ENCODE results near the gene PELO.

The PELO gene

DNA sequence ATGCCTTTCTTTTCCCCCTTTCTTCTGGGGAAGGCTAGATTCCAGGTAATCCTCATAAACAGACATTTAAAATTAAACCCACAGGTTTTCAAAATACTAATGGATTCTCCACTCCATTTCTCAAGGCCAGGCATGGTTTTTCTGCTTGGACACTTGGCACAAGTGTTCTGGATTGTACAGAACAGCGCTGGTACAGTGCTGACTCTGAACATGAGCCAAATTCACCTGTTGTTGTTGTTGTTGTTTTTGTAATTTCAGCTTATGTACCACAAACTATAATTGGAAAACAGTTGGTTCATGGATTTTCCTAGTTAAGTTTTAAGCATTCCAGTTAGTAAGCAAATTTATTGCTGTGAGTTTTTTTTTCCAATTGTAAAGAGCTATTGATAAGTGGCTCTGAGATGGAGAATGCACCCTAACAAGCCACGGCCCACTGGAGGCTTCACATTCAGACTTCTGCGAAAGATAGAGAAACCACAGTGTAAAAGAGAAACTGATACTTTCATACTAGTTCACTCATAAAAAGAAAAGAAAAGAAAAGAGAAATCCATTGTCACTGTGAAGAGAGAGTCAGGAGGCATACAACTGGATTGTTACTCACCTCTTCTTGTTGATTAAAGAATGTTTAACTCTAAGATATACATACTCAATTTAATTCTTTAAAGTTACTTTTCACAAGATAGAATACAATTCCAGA is 16.2 kb upstream of the PELO start:
- DNase-seq (ENCODE audit: low read depth): peak; percentile 10

DNA sequence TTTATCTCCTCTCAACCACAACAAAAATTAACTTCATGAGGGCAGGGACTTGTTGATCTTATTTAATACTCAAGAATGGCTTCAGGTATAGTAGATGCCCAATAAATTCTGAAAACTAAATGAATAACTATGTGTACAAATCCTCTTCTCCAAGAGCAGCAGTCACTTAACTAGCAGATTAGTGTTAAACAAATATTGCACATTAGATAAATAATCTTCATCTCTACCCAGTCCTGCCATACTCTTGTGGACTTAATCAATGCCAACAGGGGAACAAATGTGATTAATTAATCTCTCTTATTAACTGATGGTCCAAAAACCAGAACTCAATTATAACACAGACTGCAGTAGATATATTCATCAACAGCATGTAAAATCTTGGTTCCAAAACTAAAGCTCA is 15.0 kb upstream of the PELO start:
- DNase-seq (ENCODE audit: low read depth): no peak

DNA sequence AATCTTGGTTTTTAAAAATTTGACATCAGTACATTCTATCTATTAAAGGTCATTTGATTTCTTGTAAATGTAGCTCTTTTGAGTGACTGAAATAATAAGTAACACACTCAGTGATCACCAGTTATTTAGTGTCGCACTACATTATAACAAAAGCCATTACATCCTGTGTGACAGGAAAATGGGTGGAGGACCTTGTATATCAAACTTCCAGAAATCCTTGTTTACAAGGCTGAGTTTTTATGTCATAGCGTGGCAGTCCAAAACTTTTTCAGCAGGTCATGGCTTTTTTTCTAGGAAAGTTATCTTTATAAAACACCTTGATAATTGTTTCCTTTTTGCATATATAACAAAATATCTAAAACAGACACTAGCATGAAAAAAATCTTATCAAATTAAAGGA is 14.4 kb upstream of the PELO start:
- DNase-seq (ENCODE audit: low read depth): no peak

DNA sequence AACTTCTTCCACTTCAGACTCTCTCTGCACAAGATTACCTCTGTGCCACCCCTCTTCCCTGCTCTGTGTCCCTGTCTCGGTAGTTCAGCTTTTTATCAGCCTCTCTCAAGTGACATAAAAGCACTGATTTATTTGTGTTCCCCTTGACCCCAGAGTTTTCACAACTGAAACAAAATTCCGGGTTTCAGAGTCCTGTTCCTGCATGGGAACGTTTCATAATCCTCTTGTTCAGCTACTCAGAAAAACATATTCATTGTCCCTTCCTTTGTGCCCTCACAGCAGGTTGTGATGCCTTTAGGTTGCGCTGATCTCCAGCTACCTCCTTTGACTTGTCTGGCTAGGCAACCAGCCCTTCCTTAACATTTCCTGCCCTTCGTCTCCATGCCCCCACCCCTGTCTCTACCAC is 13.7 kb upstream of the PELO start:
- no peak for DNase-seq (ENCODE audit: low read depth)

DNA sequence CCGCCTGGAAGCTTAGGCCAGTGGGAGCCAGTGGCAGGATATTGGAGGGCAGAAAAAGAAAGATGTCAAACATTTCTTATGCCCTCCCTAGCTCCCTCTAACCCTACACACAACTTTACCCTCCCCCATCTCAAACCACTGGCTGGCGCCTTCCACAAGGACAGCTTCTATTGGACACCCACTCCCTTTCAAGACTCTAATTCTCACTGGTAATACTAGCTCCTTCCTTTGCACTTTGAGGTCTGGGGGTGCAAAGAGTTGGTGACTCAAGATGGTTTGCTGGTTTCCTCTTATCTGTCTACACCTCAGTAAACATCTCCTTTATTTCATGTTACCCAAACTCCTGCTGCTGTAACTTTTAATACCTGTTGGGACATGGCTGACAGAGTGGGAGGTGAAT is 11.6 kb upstream of the PELO start:
- peak; percentile 23 for DNase-seq (ENCODE audit: low read depth)

DNA sequence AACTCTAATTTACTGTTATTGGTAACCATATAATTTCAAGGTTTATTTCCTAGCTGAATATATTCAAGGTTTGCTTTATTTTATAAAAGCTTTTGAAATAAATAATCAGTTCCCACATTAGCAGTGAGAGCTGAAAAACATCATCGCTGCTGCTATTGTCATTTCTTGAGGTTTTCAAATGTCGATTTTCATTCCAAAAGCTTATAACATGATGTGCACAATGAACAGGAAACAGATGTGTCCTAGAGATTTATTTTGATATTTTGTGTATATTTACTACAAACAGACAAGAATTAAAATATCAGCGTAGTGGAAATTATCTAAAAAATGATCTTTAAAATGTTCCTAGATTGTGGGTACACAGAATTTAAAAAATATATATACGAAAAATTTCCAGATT is 10.5 kb upstream of the PELO start:
- no peak for DNase-seq (ENCODE audit: low read depth)

DNA sequence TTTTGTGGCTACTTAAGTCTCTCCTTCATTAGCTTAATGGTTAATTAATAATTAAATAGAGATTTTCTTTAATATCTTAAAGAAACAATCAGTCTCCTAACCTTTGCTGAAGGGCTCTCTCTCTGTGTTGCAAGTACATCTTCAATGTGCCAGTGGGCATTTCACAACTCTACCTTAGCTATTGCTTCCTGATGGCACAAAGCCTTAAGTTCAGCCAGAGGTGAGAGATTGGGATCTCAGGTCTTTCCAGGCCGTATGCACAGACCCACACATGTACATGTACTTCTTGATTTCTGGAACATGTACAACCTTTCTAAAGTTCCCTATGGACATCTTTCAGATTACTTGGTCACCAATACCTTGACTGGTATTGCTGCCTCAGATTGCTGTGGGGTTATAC is 8.9 kb upstream of the PELO start:
- no peak for DNase-seq (ENCODE audit: low read depth)

DNA sequence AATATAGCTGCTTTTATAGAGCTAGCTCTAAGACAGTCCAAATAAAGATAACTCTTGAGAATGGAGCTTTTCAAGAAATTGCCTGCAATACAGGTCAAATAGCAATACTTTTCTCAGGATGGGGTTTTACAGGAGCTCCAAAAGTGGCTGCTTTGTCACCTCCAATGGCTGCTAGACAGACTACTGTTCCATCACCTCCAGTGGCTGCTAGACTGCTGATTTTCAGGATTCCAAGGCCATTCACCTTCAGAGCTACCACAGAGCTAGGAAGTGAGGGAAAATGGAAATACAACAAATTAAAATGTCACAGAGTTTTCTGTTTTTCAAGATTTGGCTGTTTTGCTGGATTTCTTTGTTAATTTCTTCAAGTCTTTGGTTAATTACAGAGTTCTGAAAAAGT is 8.5 kb upstream of the PELO start:
- no peak for DNase-seq (ENCODE audit: low read depth)

DNA sequence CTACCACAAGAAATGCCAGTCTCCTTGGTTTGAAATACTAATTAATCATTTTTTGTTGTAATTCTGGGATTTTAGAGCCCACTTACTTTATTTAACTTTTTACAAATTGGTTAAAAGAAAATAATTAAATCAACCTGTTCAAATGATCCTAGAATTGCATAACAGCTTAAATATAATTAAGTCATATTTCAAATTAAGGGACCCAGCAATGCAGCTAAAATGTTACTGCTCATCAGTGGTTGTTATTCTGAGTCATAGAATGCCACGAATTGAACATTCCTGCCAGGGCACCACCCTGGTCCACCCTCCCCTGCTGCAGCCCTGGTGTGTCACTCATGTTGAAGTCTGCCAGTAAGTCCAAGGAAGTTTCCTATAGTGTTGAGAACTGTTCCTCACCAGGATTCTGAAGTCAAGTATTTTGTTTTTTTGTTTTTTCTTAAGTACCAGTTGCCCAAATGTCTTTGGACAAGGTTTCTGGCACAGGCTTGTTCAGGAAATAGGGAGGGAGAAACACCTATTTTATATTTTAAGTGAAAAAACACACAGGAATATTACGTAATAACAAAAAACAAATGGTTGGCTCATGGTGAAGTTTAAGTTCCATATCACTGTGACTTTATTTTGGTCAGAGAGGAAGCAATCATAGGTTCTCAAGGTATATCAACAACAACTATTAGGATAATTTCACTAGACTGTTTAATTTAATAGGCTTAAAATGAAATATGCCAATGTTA is 4.3 kb upstream of the PELO start:
- DNase-seq (ENCODE audit: low read depth): no peak

DNA sequence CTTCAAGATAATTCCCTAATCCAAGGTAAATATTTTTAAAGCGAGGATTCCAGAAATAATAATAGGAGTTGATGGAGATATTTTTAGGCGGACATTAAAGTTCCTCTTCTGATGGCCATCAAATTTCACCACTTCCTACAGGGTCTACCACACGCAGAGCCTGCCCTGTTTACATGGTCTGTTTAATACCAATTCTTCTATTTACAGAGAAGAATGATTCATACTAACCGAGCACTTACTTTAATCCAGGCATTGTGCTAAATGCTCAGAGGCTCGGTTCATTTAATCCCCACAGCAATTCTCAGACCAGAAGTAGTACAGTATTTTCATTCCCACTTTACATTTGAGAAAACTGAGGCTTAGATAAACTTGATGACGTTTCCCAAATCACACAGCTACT is 3.0 kb upstream of the PELO start:
- no peak for DNase-seq (ENCODE audit: low read depth)

DNA sequence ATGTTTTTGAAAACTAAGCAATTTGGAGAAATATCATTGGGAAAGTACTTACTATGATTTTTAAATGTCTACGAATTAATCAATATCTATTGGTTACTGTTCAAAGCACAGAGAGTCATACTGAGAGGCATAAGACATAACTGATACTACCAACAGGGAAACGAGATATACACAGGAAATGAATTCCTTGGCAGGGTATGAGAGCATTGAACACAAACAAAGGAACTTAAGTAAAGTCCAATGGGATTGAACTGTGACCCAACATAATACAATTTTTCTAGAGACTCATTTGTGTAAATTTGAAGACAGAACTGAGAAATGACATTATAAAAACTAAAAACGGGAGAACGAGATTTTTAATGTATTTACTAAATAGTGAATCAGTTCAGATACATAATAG is 1.3 kb upstream of the PELO start:
- DNase-seq (ENCODE audit: low read depth): no peak

DNA sequence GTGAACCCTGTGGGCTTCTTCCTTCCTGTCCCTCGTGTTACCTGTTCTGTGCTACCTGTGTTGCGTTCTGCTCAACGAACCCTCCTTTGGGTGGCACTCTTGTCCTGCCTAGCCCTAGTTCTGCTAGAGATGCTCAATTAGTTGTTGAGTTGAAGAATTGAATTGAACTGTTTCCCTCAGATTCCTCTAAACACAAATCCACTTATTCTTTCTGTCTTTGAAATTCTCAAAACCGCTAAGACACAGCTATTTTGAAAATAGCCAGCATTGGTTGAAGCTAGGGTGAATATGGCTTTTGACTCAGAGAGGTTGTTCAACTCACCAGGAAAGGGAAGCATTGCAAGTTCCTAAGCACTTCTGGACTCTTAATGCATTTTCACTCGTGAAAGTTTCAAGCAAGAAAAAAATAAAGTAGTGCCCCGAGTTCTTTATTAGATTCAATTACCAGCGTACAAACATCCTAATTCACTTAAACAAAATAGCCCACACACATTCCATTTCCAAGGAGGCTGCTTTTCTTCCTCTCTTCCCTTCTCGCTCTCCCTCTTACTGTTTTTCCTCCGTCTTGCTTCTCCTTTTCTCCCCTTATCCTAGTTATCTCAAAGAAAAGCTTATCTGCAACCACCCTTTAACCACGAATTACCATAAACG is 642 bp upstream of the PELO start:
- DNase-seq (ENCODE audit: low read depth): no peak

DNA sequence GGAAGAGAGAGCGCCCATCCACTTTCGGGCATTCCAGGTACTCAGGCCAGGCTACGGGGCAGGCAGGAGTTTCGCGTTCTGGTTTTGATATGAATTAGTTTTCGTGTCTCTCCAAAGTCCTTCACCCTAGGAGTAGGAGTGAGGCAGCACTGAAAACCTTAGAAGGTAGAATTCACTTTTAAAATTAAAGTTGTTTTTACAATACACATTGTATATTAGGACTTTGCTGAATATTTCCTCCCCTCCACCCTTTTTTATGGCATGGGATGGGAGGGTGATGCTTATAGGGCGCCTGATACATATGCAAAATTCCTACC is 747 bp downstream of the PELO start:
- DNase-seq (ENCODE audit: low read depth): no peak

DNA sequence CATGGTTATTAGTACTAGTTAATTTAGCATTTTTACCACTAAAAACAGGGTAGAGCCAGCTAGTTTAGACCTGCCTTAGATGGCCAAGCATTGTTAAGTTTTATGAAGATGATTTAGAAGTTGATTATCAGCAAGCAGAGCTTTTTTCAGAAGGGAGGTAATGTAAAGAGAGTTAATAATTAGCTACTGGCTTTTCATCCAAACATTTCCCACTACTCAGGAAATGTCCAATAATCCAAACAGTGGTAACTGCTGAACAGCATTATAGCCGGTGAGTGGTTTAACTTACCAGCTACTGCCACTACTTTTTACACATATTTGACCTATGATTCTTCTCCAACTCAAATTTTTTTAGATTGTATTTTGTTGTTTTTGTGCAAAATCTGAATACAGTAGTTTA is 1.7 kb downstream of the PELO start:
- DNase-seq (ENCODE audit: low read depth): no peak

DNA sequence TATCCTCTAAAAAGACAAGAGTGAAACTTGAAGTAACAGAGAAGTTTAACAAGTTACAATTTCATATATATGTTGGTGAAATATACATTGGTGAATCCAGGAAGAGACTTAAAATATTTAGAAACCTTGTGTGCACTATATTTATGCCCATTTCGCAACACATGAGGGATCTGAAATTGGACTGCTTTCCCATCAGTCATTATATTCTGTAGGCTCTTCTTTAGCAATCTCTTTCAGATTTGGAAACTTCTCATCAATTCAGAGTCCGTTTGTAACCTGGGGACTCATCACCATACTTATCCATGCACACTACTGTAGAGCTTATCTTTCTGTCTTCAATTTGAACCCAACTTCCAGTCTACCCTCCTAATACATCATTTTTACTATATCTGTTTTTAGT is 2.1 kb downstream of the PELO start:
- DNase-seq (ENCODE audit: low read depth): no peak

DNA sequence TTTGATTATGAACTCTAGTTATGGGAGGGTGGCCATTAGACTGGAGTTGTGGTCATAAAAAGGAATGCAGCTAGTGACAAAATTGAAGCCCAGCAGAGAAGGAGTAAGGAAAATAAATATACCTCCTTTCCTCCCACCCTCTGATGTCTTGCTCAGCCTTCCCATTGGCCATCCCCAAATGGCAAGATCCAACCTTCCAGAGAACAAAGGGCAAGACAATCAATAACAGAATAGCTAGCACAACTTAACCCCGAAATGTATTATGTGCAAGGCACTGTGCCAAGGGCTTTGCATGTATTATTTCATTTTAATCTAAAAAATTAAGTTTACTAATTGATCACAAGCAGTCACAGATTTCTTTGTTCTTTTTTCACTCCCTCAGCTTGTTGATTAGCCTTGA is 3.6 kb downstream of the PELO start:
- no peak for DNase-seq (ENCODE audit: low read depth)

DNA sequence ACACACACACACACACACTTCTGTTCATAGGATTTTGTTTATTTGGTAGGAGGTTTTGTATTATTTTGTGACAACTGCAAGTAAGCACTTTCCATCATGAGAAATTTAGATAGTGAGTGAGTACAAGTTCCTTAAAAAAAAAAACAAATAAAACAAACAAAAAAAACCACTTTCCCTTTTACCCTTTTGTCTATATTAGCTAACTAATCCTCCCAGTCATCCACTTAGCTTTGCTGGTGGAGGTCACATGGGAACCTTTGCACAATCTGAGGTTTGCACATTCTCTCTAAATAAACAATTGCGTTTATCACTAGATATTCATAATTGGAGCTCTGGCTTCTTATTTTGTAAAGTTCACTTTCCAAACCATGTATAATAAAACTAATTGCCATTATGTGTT is 6.8 kb downstream of the PELO start:
- no peak for DNase-seq (ENCODE audit: low read depth)

DNA sequence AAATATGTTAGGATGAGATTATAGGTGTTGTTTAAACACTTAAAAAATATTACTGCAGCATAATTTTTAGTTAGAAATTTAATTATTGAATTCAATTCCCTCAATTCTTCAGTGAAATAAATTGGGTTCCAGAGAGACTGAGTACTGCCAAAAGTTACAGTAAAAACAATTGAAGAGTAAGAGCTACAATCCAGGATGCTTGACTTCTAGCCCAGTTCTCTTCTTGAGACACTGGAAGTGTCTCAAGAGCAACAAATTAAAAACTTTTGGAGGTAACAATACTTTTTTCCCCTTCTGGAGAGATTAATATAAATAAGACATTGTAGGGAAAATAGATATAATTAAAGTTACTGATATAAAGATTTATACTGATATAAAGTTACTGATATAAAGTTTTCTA is 8.3 kb downstream of the PELO start:
- DNase-seq (ENCODE audit: low read depth): no peak

DNA sequence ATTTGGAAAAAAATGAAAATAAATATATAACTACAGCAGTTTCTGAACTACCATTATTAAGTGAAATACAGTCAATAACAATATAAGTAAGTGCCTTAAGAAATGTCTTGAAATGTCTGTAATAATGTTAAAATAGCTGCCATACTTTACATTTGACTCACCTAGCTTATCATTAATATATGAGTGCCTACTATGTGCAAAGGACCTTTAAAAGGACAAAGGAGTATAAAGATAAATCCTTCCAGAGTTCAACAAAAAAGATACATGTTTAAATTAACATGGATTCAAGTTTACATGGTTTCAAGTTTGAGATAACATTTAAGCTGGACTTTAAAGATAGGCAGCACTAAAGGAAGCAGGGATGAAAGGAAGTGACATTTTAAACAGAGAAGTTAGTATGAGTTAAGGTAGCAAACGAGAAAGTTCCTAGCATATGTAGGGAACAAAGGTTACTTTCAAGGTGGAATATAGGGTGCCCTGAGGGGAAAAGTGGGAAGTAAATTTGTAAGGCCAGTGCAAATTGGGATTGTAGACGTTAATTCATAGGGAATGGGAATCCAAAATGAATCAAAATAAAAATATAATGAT is 8.9 kb downstream of the PELO start:
- DNase-seq (ENCODE audit: low read depth): no peak

DNA sequence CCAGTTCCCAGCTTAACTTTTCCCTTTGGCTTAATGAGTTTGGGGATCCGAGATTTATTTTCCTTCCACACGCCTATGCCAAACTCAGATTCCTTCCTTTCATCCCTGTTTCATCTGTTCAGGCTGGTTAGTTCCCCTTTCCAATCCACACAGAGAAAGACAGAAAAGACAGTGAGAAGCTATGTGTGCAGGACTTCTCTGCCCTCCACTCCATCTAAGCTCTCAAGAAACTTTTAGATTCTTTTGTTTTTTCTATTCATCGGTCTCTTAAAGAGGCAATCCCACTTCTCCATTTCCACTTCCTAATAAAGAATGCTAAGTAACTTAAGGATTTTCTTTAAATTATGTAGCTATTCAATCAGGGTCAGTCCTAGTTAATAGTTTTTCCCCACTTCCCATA is 11.2 kb downstream of the PELO start:
- no peak for DNase-seq (ENCODE audit: low read depth)

DNA sequence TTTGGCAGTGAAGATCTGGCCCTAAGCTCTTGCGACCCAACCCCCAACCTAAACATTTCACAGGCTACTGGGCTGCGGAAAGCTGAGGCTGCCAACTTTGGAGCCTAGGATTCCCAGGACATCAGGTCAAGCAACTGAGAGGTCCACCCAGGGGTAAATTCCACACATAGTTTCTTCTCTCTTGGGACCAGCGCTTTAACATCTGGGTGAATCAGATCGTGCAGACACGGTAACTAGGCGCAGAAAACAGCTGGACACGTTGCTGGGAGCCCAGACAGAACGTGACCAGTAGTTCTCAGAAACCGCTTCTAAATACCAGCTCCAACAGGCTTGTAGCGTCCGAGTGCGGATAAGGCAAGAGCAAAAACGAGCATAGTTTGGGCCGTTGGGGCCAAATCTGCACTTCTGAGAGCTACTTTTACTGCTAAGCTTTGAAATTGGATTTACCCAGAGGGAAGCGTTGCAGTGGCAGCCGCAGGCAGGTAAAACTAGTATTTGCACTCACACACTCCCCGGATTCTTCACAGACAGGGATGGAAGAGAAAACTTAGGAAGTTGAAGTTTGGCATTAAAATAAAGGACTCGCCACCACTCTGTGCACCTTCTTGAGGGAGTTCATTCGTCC is 11.8 kb downstream of the PELO start:
- DNase-seq (ENCODE audit: low read depth): no peak

DNA sequence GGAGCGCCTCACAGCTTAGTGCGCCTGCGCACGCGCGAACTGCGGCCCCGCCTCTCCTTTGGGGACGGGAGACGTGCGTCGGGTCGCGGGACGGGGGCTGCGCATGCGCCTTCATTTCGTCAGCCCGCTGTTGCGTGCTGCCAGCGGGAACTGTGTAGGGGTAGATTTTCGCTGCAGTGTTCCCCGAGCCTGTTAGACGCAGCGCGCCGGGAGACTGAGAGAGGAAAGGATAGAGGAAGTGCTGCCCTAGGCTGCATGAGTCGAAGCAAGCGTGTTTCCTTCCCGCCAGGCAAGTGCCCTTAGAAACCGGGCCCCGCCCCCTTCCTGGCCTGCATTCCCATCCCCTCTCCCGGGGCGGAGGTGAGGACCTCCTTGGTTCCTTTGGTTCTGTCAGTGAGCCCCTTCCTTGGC is 12.3 kb downstream of the PELO start:
- DNase-seq (ENCODE audit: low read depth): peak; percentile 94

Measured in activated gamma-delta T cell treated with anti-CD3 and anti-CD28 coated beads, Interleukin-2, amount 50 U/mL, for 16 hours (primary cell).